HCT116 (cell line): ENCODE measurements around the gene RPS17. TPM values are rescaled to one million over a fixed set of nuclear protein-coding genes. Genes with fewer than 3 reads are reported as not detected.
A peak's percentile ranks its signal among the peaks of the same experiment; 100 is the strongest.

ENCODE experiments used
- ATAC-seq: fragments of 200-7000 bp; cut with Tn5 transposase; 2 replicates; pipeline ENCODE4 v1.9.1; 2020; ENCODE audit warnings: mild to moderate bottlenecking, moderate library complexity
- Bru-seq: library from RNA; stranded (reverse); fragments of 400-500 nt; gene quantifications from one replicate; lab custom pipeline; 2021; lab: Mats Ljungman, UMichigan
- BruChase-seq, 2 experiments: library from RNA; stranded (reverse); fragments of 400-500 nt; gene quantifications; one replicate each; lab custom pipeline; 2021; lab: Mats Ljungman, UMichigan
- BruUV-seq: library from RNA; stranded (reverse); fragments of 400-500 nt; replicated peaks from 2 replicates; lab custom pipeline; 2021; lab: Mats Ljungman, UMichigan
- CTCF ChIA-PET: fragments of 300-600 bp; sonication (Branson Sonifier 250); formaldehyde crosslinking; loops from one replicate; lab custom pipeline; 2021; ENCODE audit warnings: antibody characterized with exemption; lab: Charles Lee
- POLR2A ChIA-PET: fragments of 300-600, 350-600 bp; sonication (Branson Sonifier 250); formaldehyde crosslinking; loops from one replicate; lab custom pipeline; 2021; ENCODE audit warnings: antibody characterized with exemption; lab: Charles Lee
- RAD21 ChIA-PET, 2 experiments: fragments of 300-600 bp; sonication (Branson Sonifier 250); formaldehyde crosslinking; loops; one replicate each; lab custom pipeline; 2023; ENCODE audit warnings: low total read pairs in 2 of 2; ENCODE audit not compliant: uncharacterized antibody in 2 of 2, unreplicated experiment in 2 of 2, low non-redundant PET in 1 of 2; lab: Charles Lee
- DNase-seq: peaks from one replicate; pipeline ENCODE4 v3.0.0-alpha.2; 2010; ENCODE audit warnings: low read depth, low spot score
- H2AFZ ChIP-seq: fragments of 200-600 bp; shearing (Covaris generic), sonication (generic); 2 replicates; pipeline ENCODE4 v1.6.1; 2017; ENCODE audit warnings: low read depth, mixed run types, mixed read lengths, antibody characterized with exemption, low read length; ENCODE audit not compliant: poor library complexity, severe bottlenecking
- H3K27ac ChIP-seq: 2 replicates; pipeline ENCODE4 v1.5.1; 2012; ENCODE audit warnings: low read depth, low read length
- H3K27me3 ChIP-seq: fragments of 200-600 bp; sonication (generic); 2 replicates; pipeline ENCODE4 v1.6.1; 2016; ENCODE audit warnings: mixed run types, low read length, mixed read lengths; ENCODE audit not compliant: insufficient read depth
- H3K36me3 ChIP-seq, 2 experiments: fragments of 200-500 bp in 1 of 2; fragments of 200-600 bp in 1 of 2; sonication (Bioruptor generic) in 1 of 2; sonication (generic) in 1 of 2; 2 replicates each; pipeline versions ENCODE4 v1.5.1 to v1.6.1; 2014 to 2016; ENCODE audit warnings: low read length in 2 of 2, inconsistent platforms in 1 of 2, mixed read lengths in 1 of 2, mixed run types in 1 of 2; ENCODE audit not compliant: insufficient read depth in 2 of 2, control insufficient read depth in 1 of 2
- H3K4me1 ChIP-seq, 2 experiments: fragments of 200-600 bp in 1 of 2; sonication (generic) in 1 of 2; 2 replicates each; pipeline versions ENCODE4 v1.5.1 to v1.6.1; 2012 to 2017; ENCODE audit warnings: low read length in 2 of 2, inconsistent platforms in 1 of 2, mild to moderate bottlenecking in 1 of 2, mixed read lengths in 1 of 2, mixed run types in 1 of 2, moderate library complexity in 1 of 2; ENCODE audit not compliant: insufficient read depth in 2 of 2, control insufficient read depth in 1 of 2
- H3K4me2 ChIP-seq: fragments of 200-600 bp; sonication (generic); 2 replicates; pipeline ENCODE4 v1.6.1; 2017; ENCODE audit warnings: mixed run types, low read length, mixed read lengths
- H3K4me3 ChIP-seq, 2 experiments: fragments of 200-600 bp in 1 of 2; sonication (generic) in 1 of 2; replicated peaks in 1 of 2; 2 replicates each; pipeline ENCODE4 v1.5.1; 2011 to 2016; ENCODE audit warnings: low read length in 2 of 2, control low read depth in 1 of 2, low read depth in 1 of 2, mild to moderate bottlenecking in 1 of 2, mixed read lengths in 1 of 2, mixed run types in 1 of 2
- H3K79me2 ChIP-seq: fragments of 200-600 bp; sonication (generic); 2 replicates; pipeline ENCODE4 v1.6.1; 2017; ENCODE audit warnings: mild to moderate bottlenecking, mixed run types, low read length, moderate library complexity, mixed read lengths; ENCODE audit not compliant: insufficient read depth
- H3K9ac ChIP-seq: fragments of 200-600 bp; sonication (generic); 2 replicates; pipeline ENCODE4 v1.6.1; 2016; ENCODE audit warnings: low read length, mixed read lengths
- H3K9me2 ChIP-seq: fragments of 200-600 bp; sonication (generic), shearing (Covaris generic); 2 replicates; pipeline ENCODE4 v1.6.1; 2017; ENCODE audit warnings: mixed run types, mild to moderate bottlenecking, moderate library complexity; ENCODE audit not compliant: insufficient read depth
- H3K9me3 ChIP-seq, 2 experiments: fragments of 200-500 bp in 1 of 2; fragments of 200-600 bp in 1 of 2; sonication (Bioruptor generic) in 1 of 2; sonication (generic) in 1 of 2; 2 replicates each; pipeline ENCODE4 v1.6.1; 2014 to 2017; ENCODE audit warnings: low read length in 2 of 2, mixed read lengths in 2 of 2, inconsistent platforms in 1 of 2, low read depth in 1 of 2, mild to moderate bottlenecking in 1 of 2, mixed run types in 1 of 2, moderate library complexity in 1 of 2; ENCODE audit not compliant: control insufficient read depth in 1 of 2, insufficient read depth in 1 of 2
- H4K20me1 ChIP-seq: fragments of 200-600 bp; sonication (generic), shearing (Covaris generic); 2 replicates; pipeline ENCODE4 v1.6.1; 2017; ENCODE audit warnings: mixed run types, mild to moderate bottlenecking, moderate library complexity; ENCODE audit not compliant: insufficient read depth
- CBX3 ChIP-seq: IDR thresholded peaks from 2 replicates; pipeline ENCODE4 v1.6.1; 2012; ENCODE audit warnings: low read depth
- CEBPB ChIP-seq: IDR thresholded peaks from 2 replicates; pipeline ENCODE4 v1.6.1; 2012; ENCODE audit warnings: low read depth
- ELF1 ChIP-seq: IDR thresholded peaks from 2 replicates; pipeline ENCODE4 v1.6.1; 2012; ENCODE audit warnings: low read depth, borderline replicate concordance
- EZH2 ChIP-seq: fragments of 200-600 bp; sonication (generic); IDR thresholded peaks from 2 replicates; pipeline ENCODE4 v1.6.1; 2017; ENCODE audit warnings: antibody characterized with exemption, mixed run types
- EZH2phosphoT487 ChIP-seq: fragments of 200-600 bp; IDR thresholded peaks from 2 replicates; pipeline ENCODE4 v1.6.1; 2018; ENCODE audit warnings: antibody characterized with exemption, borderline replicate concordance
- FOSL1 ChIP-seq: IDR thresholded peaks from 2 replicates; pipeline ENCODE4 v1.6.1; 2012; ENCODE audit warnings: low read depth
- JUND ChIP-seq: IDR thresholded peaks from 2 replicates; pipeline ENCODE4 v1.6.1; 2012
- POLR2A ChIP-seq: IDR thresholded peaks from 2 replicates; pipeline ENCODE4 v1.7.0; 2011; ENCODE audit warnings: borderline replicate concordance; ENCODE audit not compliant: insufficient read depth, insufficient read length; ENCODE audit errors: extremely low read depth
- POLR2AphosphoS5 ChIP-seq: IDR thresholded peaks from 2 replicates; pipeline ENCODE4 v1.6.1; 2011; ENCODE audit warnings: mild to moderate bottlenecking, low read depth, low read length, moderate library complexity
- RAD21 ChIP-seq: IDR thresholded peaks from 2 replicates; pipeline ENCODE4 v1.6.1; 2012; ENCODE audit warnings: low read depth, mild to moderate bottlenecking
- SIN3A ChIP-seq: IDR thresholded peaks from 2 replicates; pipeline ENCODE4 v1.6.1; 2012; ENCODE audit warnings: low read depth
- SP1 ChIP-seq: IDR thresholded peaks from 2 replicates; pipeline ENCODE4 v1.6.1; 2012; ENCODE audit warnings: low read depth
- YY1 ChIP-seq: IDR thresholded peaks from 2 replicates; pipeline ENCODE4 v1.6.1; 2011; ENCODE audit warnings: low read length, low read depth, moderate library complexity, mild to moderate bottlenecking; ENCODE audit not compliant: insufficient replicate concordance; ENCODE audit errors: extremely low read depth
- ZFX ChIP-seq: fragments of 450-650 bp; IDR thresholded peaks from 2 replicates; pipeline ENCODE4 v1.6.1; 2017
- ZNF274 ChIP-seq: fragments of 200-500 bp; sonication (Bioruptor generic); IDR thresholded peaks from 2 replicates; pipeline ENCODE4 v1.6.1; 2014; ENCODE audit warnings: mild to moderate bottlenecking, low read depth, low read length, inconsistent platforms
- intact Hi-C: fragments of 100-400 bp; cut with micrococcal nuclease; formaldehyde crosslinking; loops from 2 replicates; pipeline ENCODE4 v1.10.0; 2022
- long read RNA-seq: library from polyadenylated mRNA; unstranded; transcript quantifications from one replicate; pipeline ENCODE4 v2.0.0, GENCODE V29; 2021; ENCODE audit not compliant: unreplicated experiment
- polyA plus RNA-seq: library from polyadenylated mRNA; unstranded; fragments of >200 nt; gene quantifications from 2 replicates; pipeline ENCODE4 v1.2.1, GENCODE V29; 2012; ENCODE audit warnings: missing spikeins
- total RNA-seq: library from RNA; stranded (reverse); gene quantifications from one replicate; pipeline ENCODE4 v1.2.1, GENCODE V29; 2021; ENCODE audit not compliant: unreplicated experiment
- TF ChIP-seq, protein P1 (sequence below): IDR thresholded peaks from 2 replicates; pipeline ENCODE4 v1.6.1; 2012
- TF ChIP-seq, protein P2 (sequence below): IDR thresholded peaks from 2 replicates; pipeline ENCODE4 v1.6.1; 2012; ENCODE audit warnings: low read depth
- TF ChIP-seq, protein P3 (sequence below): IDR thresholded peaks from 2 replicates; pipeline ENCODE4 v1.6.1; 2011; ENCODE audit warnings: mild to moderate bottlenecking, low read length, moderate library complexity; ENCODE audit not compliant: insufficient replicate concordance; ENCODE audit errors: extremely low read depth

The RPS17 gene
- total RNA-seq (2,385 TPM), Bru-seq, nascent RNA (percentile 99 among the genes with signal in this experiment), BruChase-seq, experiment 1, labeled RNA remaining after a 6-hour chase (percentile 98 among the genes with signal in this experiment), BruChase-seq, experiment 2, labeled RNA remaining after a 2-hour chase (percentile 98 among the genes with signal in this experiment)
- polyA plus RNA-seq: 4,127 and 4,281 TPM in 2 replicates
- long read RNA-seq, transcript RPS17-210 (5 exons, 488 nt): major isoform, 529 of 538 reads
- long read RNA-seq, partial matches to known transcripts: 2 of 538 reads
- long read RNA-seq, other reads (novel, unspliced or antisense): 2 of 538 reads

DNA sequence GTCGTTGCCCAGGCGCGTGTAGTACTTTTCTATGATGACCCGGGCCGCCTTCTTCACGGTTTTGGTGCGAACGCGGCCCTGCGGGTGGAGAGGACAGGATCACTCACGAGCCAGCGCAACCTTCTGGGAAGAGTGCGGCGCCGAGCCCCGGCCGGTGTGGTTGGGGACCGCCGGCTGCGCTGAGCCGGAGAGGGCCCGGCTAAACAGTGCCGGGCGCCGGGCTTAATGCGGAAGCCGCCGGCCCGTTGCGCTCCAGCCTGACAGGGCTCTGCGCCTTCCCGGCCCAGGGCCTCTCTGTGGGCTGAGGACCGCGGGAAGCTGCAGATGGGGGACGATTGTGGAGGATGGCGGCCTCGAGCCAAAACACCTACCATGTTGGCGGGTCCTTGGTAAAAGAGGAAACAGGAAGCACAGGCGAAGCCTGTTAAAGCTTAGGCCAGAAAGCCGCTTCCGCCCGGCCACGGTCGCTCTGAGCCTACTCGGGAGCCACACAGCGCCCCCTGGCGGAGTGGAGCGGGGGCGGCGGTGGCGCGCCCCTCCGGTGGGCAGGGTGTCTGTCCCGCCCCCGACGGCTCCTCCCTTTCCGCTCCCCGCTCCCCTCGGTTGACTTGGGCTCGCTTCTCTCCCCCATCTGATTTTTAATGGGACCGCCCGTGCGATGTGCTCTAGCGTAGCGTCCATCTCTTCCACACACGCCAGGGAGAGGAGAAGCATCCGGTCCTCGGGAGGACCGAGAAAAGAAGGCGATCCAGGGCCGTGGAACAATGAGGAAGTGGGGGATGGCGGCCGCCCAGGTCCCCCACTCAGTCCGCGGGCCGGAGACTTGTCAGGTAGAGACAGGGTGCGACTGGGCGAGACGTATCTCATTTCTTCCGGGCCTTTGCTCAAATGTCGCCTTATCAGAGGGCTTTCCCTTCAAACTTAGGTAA, at the start of gene RPS17:
Gene RPS17 (minus strand): TSS at position 403 of the 929 bp plus-strand sequence. CDS start 29 bp downstream, at position 374.
- peak; percentile 90 for ATAC-seq
- Histone ChIP-seq H3K9ac (peak within 1 kb of the TSS; percentile 100), H3K79me2 (peaks cover 42% of the 10 kb centered on the region), H3K4me3 (peak within 1 kb of the TSS; percentile 84 to 100), H3K4me1 (peaks cover 0 to 18% of the 10 kb centered on the region in 2 experiments; a peak in 3 of 4 replicates), H3K9me3 (no peaks in the 10 kb centered on the region), H3K9me2 (no peaks in the 10 kb centered on the region), H3K4me2 (peak within 1 kb of the TSS; percentile 98), H2AFZ (no peak within 1 kb of the TSS), H3K36me3 (peaks cover 27 to 45% of the 10 kb centered on the region in 2 experiments), H3K27me3 (peaks cover 4% of the 10 kb centered on the region; the same call in 1 of the 2 replicates), H4K20me1 (peaks cover 23% of the 10 kb centered on the region; the same call in 1 of the 2 replicates), H3K27ac (peak within 1 kb of the TSS; percentile 85)
- peak; percentile 91 for DNase-seq
- ChIA-PET RAD21 (interaction anchor here in 1 of 2 experiments (1.6 kb wide), 1 partner anchor 210 kb away, joined by 4 read pairs; no protein-coding TSS in a partner anchor), POLR2A (interaction anchor here (0.8 to 1.9 kb wide), 10 partner anchors 9 to 471 kb away, joined by 3 to 22 read pairs (median 4); partner anchors contain the start of genes C15orf40 and RAMAC), CTCF (interaction anchor here (0.8 to 2.9 kb wide), 4 partner anchors 8 to 471 kb away, joined by 3 to 22 read pairs (median 3); no protein-coding TSS in a partner anchor)
- intact Hi-C loops: loop anchor here (1.0 to 5.0 kb wide), 2 partner anchors 210 to 267 kb away; partner anchors contain the start of genes FSD2 and WHAMM
- BruUV-seq: no TSS peak
- no peak for TF ChIP-seq ZNF274
- no peak for TF ChIP-seq EZH2
- TF ChIP-seq, protein P1, sequence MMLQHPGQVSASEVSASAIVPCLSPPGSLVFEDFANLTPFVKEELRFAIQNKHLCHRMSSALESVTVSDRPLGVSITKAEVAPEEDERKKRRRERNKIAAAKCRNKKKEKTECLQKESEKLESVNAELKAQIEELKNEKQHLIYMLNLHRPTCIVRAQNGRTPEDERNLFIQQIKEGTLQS: no peak
- no peak for TF ChIP-seq CEBPB
- peak; percentile 77 for TF ChIP-seq YY1
- peak; percentile 96; the same call in 1 of the 2 replicates for TF ChIP-seq ELF1
- TF ChIP-seq, protein P2, sequence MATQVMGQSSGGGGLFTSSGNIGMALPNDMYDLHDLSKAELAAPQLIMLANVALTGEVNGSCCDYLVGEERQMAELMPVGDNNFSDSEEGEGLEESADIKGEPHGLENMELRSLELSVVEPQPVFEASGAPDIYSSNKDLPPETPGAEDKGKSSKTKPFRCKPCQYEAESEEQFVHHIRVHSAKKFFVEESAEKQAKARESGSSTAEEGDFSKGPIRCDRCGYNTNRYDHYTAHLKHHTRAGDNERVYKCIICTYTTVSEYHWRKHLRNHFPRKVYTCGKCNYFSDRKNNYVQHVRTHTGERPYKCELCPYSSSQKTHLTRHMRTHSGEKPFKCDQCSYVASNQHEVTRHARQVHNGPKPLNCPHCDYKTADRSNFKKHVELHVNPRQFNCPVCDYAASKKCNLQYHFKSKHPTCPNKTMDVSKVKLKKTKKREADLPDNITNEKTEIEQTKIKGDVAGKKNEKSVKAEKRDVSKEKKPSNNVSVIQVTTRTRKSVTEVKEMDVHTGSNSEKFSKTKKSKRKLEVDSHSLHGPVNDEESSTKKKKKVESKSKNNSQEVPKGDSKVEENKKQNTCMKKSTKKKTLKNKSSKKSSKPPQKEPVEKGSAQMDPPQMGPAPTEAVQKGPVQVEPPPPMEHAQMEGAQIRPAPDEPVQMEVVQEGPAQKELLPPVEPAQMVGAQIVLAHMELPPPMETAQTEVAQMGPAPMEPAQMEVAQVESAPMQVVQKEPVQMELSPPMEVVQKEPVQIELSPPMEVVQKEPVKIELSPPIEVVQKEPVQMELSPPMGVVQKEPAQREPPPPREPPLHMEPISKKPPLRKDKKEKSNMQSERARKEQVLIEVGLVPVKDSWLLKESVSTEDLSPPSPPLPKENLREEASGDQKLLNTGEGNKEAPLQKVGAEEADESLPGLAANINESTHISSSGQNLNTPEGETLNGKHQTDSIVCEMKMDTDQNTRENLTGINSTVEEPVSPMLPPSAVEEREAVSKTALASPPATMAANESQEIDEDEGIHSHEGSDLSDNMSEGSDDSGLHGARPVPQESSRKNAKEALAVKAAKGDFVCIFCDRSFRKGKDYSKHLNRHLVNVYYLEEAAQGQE: no peak
- peak; percentile 96 for TF ChIP-seq POLR2A
- peak; percentile 93 for TF ChIP-seq SIN3A
- TF ChIP-seq, protein P3, sequence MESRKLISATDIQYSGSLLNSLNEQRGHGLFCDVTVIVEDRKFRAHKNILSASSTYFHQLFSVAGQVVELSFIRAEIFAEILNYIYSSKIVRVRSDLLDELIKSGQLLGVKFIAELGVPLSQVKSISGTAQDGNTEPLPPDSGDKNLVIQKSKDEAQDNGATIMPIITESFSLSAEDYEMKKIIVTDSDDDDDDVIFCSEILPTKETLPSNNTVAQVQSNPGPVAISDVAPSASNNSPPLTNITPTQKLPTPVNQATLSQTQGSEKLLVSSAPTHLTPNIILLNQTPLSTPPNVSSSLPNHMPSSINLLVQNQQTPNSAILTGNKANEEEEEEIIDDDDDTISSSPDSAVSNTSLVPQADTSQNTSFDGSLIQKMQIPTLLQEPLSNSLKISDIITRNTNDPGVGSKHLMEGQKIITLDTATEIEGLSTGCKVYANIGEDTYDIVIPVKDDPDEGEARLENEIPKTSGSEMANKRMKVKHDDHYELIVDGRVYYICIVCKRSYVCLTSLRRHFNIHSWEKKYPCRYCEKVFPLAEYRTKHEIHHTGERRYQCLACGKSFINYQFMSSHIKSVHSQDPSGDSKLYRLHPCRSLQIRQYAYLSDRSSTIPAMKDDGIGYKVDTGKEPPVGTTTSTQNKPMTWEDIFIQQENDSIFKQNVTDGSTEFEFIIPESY: peak; percentile 60
- peak; percentile 42; the same call in 1 of the 2 replicates for TF ChIP-seq CBX3
- TF ChIP-seq JUND: no peak; the same call in 1 of the 2 replicates
- TF ChIP-seq ZFX: peak; percentile 84
- peak; percentile 100 for TF ChIP-seq POLR2AphosphoS5
- no peak for TF ChIP-seq EZH2phosphoT487
- no peak for TF ChIP-seq FOSL1
- TF ChIP-seq SP1: peak; percentile 80
- peak; percentile 39 for TF ChIP-seq RAD21
